PC-9 (cell line): Measurements from ENCODE around the gene ST8SIA2. TPM values are rescaled to one million over a fixed set of nuclear protein-coding genes. Genes with fewer than 3 reads are reported as not detected.

Experiments
- BruUV-seq: library from RNA; stranded (reverse); fragments of 400-500 nt; replicated peaks from 2 replicates; lab custom pipeline; 2021; lab: Mats Ljungman, UMichigan
- CTCF ChIA-PET: fragments of 300-600 bp; sonication (Branson Sonifier 250); formaldehyde crosslinking; loops from one replicate; lab custom pipeline; 2022; ENCODE audit warnings: antibody characterized with exemption; lab: Charles Lee
- POLR2A ChIA-PET: fragments of 300-600 bp; sonication (Branson Sonifier 250); formaldehyde crosslinking; loops from one replicate; lab custom pipeline; 2022; ENCODE audit warnings: antibody characterized with exemption; ENCODE audit not compliant: unreplicated experiment; lab: Charles Lee
- DNase-seq, 2 experiments: peaks; one replicate each; pipeline versions ENCODE4 v3.0.0 to v3.0.0-alpha.2; 2015 to 2022; ENCODE audit warnings: mixed read lengths in 1 of 2
- H2AFZ ChIP-seq: fragments of 200-600 bp; sonication (generic); 2 replicates; pipeline ENCODE4 v1.8.1; 2017; ENCODE audit warnings: antibody characterized with exemption
- H3F3A ChIP-seq: fragments of 200-600 bp; sonication (generic); 2 replicates; pipeline ENCODE4 v1.8.1; 2017; ENCODE audit warnings: antibody characterized with exemption, mild to moderate bottlenecking, low read depth; ENCODE audit not compliant: insufficient read depth
- H3K27ac ChIP-seq: fragments of 200-600 bp; sonication (generic); 2 replicates; pipeline ENCODE4 v1.6.1; 2016; ENCODE audit warnings: mixed run types
- H3K27me3 ChIP-seq: fragments of 200-600 bp; sonication (generic); 2 replicates; pipeline ENCODE4 v1.6.1; 2016; ENCODE audit warnings: low read depth, mixed run types; ENCODE audit not compliant: insufficient read depth
- H3K36me3 ChIP-seq: fragments of 200-600 bp; sonication (generic); 2 replicates; pipeline ENCODE4 v1.6.1; 2016; ENCODE audit warnings: low read depth, mixed run types
- H3K4me1 ChIP-seq: fragments of 200-600 bp; sonication (generic); replicated peaks from 2 replicates; pipeline ENCODE4 v1.6.1; 2016; ENCODE audit warnings: mixed run types; ENCODE audit not compliant: insufficient read depth
- H3K4me2 ChIP-seq: fragments of 200-600 bp; sonication (generic); 2 replicates; pipeline ENCODE4 v1.6.1; 2017; ENCODE audit warnings: mixed run types
- H3K4me3 ChIP-seq: fragments of 200-600 bp; sonication (generic); 2 replicates; pipeline ENCODE4 v1.6.1; 2016; ENCODE audit warnings: mixed run types
- H3K79me2 ChIP-seq: fragments of 200-600 bp; sonication (generic); 2 replicates; pipeline ENCODE4 v1.6.1; 2017; ENCODE audit warnings: low read depth, mixed run types
- H3K9me2 ChIP-seq: fragments of 200-600 bp; sonication (generic); 2 replicates; pipeline ENCODE4 v1.8.1; 2017; ENCODE audit warnings: mild to moderate bottlenecking; ENCODE audit not compliant: insufficient read depth
- H3K9me3 ChIP-seq: fragments of 200-600 bp; sonication (generic); 2 replicates; pipeline ENCODE4 v1.8.1; 2016; ENCODE audit warnings: low read depth; ENCODE audit not compliant: insufficient read depth
- H4K20me1 ChIP-seq: fragments of 200-600 bp; sonication (generic); 2 replicates; pipeline ENCODE4 v1.8.1; 2017; ENCODE audit not compliant: insufficient read depth
- EZH2 ChIP-seq: fragments of 200-600 bp; sonication (generic); IDR thresholded peaks from 2 replicates; pipeline ENCODE4 v1.8.0; 2017; ENCODE audit warnings: antibody characterized with exemption, low read depth
- intact Hi-C: fragments of 100-400 bp; cut with micrococcal nuclease; formaldehyde crosslinking; loops from one replicate; pipeline ENCODE4 v1.10.0; 2022; ENCODE audit not compliant: unreplicated experiment
- total RNA-seq: library from RNA; stranded (reverse); gene quantifications from 2 replicates; pipeline ENCODE4 v1.2.3, GENCODE V29; 2021
- TF ChIP-seq, protein P1 (sequence below): fragments of 200-600 bp; sonication (generic); conservative IDR thresholded peaks from 2 replicates; pipeline ENCODE4 v1.6.1; 2017; ENCODE audit warnings: mixed run types, antibody characterized with exemption, mild to moderate bottlenecking, moderate library complexity

ST8SIA2 gene
- total RNA-seq, 1 experiment from 2014 or later = not detected

DNA sequence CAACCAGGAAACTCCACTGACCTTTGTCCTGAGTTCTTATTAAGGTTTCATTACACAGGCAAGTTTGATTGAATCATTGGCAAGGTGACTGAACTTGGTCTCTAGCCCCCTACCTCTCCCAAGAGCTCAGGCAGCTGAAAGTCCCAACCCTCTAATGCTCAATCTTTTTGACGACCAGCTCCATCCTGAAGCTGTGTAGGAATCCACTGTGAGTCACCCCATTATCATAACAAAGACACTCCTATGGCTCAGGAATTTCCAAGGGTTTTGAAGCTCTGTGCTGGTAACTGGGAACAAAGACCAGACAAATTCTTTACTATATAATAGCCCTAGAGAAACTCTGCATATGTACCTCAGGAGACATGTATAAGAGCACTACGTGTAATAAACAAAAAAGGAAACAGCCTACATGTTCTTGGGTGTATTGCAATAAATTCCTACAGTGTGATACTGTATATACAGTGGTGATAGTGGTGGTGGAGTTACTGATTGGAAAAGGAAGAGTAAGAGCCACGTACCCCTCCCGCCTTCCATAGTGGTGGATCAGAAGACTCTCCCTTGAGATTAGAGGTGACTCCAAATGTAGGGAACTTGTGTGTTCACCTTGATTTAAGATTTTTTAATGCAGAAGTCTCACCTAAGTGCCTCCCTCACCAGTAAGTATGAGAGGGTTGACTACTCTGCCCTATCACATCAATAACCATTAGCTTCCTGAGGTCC lies 116.6 kb downstream of the ST8SIA2 start:
- Histone ChIP-seq H3K27ac (no peak overlapping the region), H3K9me3 (no peaks in the 10 kb centered on the region), H4K20me1 (no peaks in the 10 kb centered on the region), H3K36me3 (no peaks in the 10 kb centered on the region), H3K27me3 (peaks cover 8% of the 10 kb centered on the region; the same call in 1 of the 2 replicates), H3K4me2 (no peak overlapping the region), H3K79me2 (no peaks in the 10 kb centered on the region), H3F3A (no peaks in the 10 kb centered on the region), H3K4me1 (no peaks in the 10 kb centered on the region), H3K9me2 (no peaks in the 10 kb centered on the region), H2AFZ (no peak overlapping the region), H3K4me3 (no peak overlapping the region)
- no TSS peak for BruUV-seq
- peak in 1 of 2 experiments; percentile 3 for DNase-seq
- no peak for TF ChIP-seq EZH2
- TF ChIP-seq, protein P1, sequence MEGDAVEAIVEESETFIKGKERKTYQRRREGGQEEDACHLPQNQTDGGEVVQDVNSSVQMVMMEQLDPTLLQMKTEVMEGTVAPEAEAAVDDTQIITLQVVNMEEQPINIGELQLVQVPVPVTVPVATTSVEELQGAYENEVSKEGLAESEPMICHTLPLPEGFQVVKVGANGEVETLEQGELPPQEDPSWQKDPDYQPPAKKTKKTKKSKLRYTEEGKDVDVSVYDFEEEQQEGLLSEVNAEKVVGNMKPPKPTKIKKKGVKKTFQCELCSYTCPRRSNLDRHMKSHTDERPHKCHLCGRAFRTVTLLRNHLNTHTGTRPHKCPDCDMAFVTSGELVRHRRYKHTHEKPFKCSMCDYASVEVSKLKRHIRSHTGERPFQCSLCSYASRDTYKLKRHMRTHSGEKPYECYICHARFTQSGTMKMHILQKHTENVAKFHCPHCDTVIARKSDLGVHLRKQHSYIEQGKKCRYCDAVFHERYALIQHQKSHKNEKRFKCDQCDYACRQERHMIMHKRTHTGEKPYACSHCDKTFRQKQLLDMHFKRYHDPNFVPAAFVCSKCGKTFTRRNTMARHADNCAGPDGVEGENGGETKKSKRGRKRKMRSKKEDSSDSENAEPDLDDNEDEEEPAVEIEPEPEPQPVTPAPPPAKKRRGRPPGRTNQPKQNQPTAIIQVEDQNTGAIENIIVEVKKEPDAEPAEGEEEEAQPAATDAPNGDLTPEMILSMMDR = no peak
- CTCF ChIA-PET = no interaction called here
- intact Hi-C loops = no loop called here
- POLR2A ChIA-PET = no interaction called here
